HG02610 (cell line): ENCODE measurements around the gene FGG.
"Not testable (repeated sequence)": the region's sequence is repeated elsewhere in the genome, so short reads cannot be mapped to it uniquely, and the experiment has no call there.

ENCODE experiments used
- ATAC-seq: cut with Tn5 transposase; IDR thresholded peaks from one replicate; pipeline ENCODE4 v1.9.1; 2021; ENCODE audit warnings: mild to moderate bottlenecking, moderate library complexity; ENCODE audit not compliant: unreplicated experiment

The FGG gene

GRCh38 chr4:154611833-154612232, 623 bp downstream of the FGG start:
- ATAC-seq = no peak

- ATAC-seq = no peak
Measured at GRCh38 chr4:154610582-154610981, 1.9 kb downstream of the FGG start.

- no peak for ATAC-seq
Measured at GRCh38 chr4:154609532-154609931, 2.9 kb downstream of the FGG start.

- ATAC-seq = no peak
Measured at GRCh38 chr4:154608361-154609252, 3.8 kb downstream of the FGG start.

- no peak for ATAC-seq
Measured at GRCh38 chr4:154606728-154607723, 5.4 kb downstream of the FGG start.

- no peak for ATAC-seq
Measured at GRCh38 chr4:154604696-154605200, 7.7 kb downstream of the FGG start.

- no peak for ATAC-seq
Measured at GRCh38 chr4:154603033-154603943, 9.2 kb downstream of the FGG start.

- no peak for ATAC-seq
Measured at GRCh38 chr4:154602404-154603020, 9.9 kb downstream of the FGG start.

- no peak for ATAC-seq
Measured at GRCh38 chr4:154597798-154598774, 14.4 kb downstream of the FGG start.

GRCh38 chr4:154597281-154597680, 15.2 kb downstream of the FGG start:
- ATAC-seq = not testable (repeated sequence)

GRCh38 chr4:154595807-154596206, 16.6 kb downstream of the FGG start:
- no peak for ATAC-seq

GRCh38 chr4:154594343-154594742, 18.1 kb downstream of the FGG start:
- ATAC-seq = not testable (repeated sequence)

GRCh38 chr4:154593868-154594267, 18.6 kb downstream of the FGG start:
- no peak for ATAC-seq

GRCh38 chr4:154591890-154592289, 20.6 kb downstream of the FGG start:
- no peak for ATAC-seq

GRCh38 chr4:154590329-154591006, 22.0 kb downstream of the FGG start, which contains the start of gene FGA:
TSS of gene FGA (minus strand) at chr4:154590742. CDS start at chr4:154590687, 55 bp downstream.
- ATAC-seq = no peak

GRCh38 chr4:154589296-154590197, 22.9 kb downstream of the FGG start:
- ATAC-seq = no peak

- no peak for ATAC-seq
Measured at GRCh38 chr4:154588198-154588597, 24.3 kb downstream of the FGG start.
